AG10803 (cell line): ENCODE results near the gene DLG5.
A peak's percentile ranks its signal among the peaks of the same experiment; 100 is the strongest.

ENCODE experiments used
- DNase-seq: peaks from one replicate; pipeline ENCODE4 v3.0.0; 2010; ENCODE audit warnings: low read depth
- H3K4me3 ChIP-seq: 2 replicates; pipeline ENCODE4 v1.5.1; 2011; ENCODE audit warnings: mild to moderate bottlenecking, low read length, control low read depth
- TF ChIP-seq, protein P1 (sequence below): conservative IDR thresholded peaks from 2 replicates; pipeline ENCODE4 v1.5.1; 2011; ENCODE audit warnings: mild to moderate bottlenecking, low read length, control low read depth, inconsistent platforms

DLG5 gene

DNA sequence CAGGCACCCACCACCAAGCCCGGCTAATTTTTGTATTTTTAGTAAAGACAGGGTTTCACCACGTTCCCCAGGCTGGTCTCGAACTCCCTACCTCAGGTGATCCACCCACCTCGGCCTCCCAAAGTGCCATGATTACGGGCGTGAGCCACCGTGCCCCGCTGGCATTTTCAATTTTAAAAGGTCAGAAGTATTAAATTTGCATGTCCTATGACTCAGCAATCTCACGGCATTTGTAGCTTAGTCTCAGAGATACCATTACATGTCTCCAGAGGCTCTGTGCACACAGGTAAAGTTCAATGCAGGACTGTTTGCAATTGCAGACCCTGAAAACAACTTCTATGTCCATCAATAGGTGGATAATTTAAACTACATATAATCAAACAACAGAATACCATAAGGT lies 99.2 kb downstream of the DLG5 start:
- no peak overlapping the region for H3K4me3 ChIP-seq
- TF ChIP-seq, protein P1, sequence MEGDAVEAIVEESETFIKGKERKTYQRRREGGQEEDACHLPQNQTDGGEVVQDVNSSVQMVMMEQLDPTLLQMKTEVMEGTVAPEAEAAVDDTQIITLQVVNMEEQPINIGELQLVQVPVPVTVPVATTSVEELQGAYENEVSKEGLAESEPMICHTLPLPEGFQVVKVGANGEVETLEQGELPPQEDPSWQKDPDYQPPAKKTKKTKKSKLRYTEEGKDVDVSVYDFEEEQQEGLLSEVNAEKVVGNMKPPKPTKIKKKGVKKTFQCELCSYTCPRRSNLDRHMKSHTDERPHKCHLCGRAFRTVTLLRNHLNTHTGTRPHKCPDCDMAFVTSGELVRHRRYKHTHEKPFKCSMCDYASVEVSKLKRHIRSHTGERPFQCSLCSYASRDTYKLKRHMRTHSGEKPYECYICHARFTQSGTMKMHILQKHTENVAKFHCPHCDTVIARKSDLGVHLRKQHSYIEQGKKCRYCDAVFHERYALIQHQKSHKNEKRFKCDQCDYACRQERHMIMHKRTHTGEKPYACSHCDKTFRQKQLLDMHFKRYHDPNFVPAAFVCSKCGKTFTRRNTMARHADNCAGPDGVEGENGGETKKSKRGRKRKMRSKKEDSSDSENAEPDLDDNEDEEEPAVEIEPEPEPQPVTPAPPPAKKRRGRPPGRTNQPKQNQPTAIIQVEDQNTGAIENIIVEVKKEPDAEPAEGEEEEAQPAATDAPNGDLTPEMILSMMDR: no peak
- no peak for DNase-seq

DNA sequence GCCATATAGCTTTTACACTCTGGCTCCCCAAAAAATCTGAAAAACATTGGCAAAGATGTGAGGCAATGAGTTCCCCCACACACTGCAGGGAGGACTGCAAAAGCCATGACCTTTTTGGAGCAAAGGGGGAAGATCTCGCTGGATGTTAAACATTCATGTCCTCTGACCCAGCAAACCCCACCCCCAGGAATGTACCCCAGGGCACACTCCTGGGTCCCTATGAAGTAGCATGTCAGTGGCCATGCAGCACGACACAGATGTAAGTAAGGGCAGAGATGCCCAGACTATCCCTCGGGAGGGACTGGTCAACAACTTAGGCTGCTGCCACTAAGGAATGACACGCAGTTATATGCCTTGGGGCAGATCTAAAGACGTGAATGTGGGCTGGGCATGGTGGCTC lies 100.6 kb downstream of the DLG5 start:
- TF ChIP-seq, protein P1: no peak
- H3K4me3 ChIP-seq: no peak overlapping the region
- DNase-seq: no peak

- H3K4me3 ChIP-seq: no peak overlapping the region
- DNase-seq: no peak
- TF ChIP-seq, protein P1: no peak
These were observed 101.6 kb downstream of the DLG5 start for GRCh38 chr10:77824908-77825307.

DNA sequence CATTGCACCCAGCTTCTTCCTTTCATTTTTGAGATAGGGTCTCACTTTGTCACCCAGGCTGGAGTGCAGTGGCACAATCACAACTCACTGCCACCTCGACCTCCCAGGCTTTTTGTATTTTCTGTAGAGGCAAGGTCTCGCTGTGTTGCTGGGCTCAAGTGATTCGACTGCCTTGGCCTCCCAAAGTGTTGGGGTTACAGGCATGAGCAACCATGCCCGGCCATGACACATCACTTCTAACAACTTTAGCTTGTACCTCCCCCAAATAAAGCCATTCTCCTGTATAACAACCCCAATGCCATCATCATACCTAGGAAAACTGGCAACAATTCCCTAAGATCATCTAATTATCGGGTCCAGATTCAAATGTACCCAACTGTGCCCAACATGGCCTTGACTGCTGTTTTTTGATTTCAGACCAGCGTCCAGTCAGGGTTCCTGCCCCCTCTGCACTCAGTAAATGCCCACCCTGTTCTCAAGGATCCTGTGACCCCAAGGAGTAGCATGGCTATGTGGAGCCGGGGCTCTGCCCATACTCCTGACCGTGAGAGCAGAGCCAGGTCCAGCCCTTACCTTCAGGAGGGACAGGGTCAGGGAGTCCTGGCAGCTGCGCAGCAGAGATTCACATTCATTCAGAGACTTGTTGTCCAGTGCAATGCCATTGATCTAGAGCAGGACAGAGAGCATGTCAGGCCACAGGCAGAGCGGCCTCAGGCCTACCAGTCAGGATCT lies 102.6 kb downstream of the DLG5 start:
- DNase-seq: no peak
- TF ChIP-seq, protein P1: no peak
- no peak overlapping the region for H3K4me3 ChIP-seq

GRCh38 chr10:77821551-77821950 lies 105.0 kb downstream of the DLG5 start:
- DNase-seq: no peak
- TF ChIP-seq, protein P1: no peak
- no peak overlapping the region for H3K4me3 ChIP-seq

- TF ChIP-seq, protein P1: no peak
- no peak overlapping the region for H3K4me3 ChIP-seq
- DNase-seq: no peak
These were observed 105.5 kb downstream of the DLG5 start for GRCh38 chr10:77821036-77821435.

DNA sequence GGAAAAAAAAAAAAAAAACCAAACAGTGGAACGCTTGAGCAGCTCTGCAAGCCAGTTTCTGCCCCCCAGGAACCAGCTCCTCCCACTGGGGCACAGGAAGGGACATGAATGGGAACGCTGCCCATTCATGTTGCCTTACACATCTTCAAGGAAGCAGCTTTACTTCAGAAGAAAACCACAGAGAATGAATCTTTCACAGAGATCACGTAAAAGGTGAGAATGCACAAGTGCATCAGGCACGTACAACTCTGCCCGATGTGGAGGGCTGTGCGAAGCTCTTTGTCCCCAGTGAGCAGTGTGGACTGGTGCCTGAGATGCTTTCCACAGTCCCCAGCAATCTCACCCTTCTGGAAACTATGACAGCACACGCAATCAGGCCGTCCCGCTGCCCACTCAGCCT lies 106.2 kb downstream of the DLG5 start:
- peak; percentile 8 for DNase-seq
- TF ChIP-seq, protein P1: no peak
- no peak overlapping the region for H3K4me3 ChIP-seq
